Measurements from ENCODE around the gene LTA.

Gene LTA

GRCh38 chr6:31534521-31535040 lies 37.5 kb upstream of the LTA start:
- DNase-seq (ENCODE audit: extremely low read depth, low read depth): no peak
- no peak overlapping the region for H3K4me3 ChIP-seq (replicated peaks; ENCODE audit: low read depth, low read length)
- TF ChIP-seq CTCF (IDR thresholded peaks at IDR 0.05; ENCODE audit: low read depth, low read length, missing control alignments): no peak

GRCh38 chr6:31535538-31536324 lies 36.4 kb upstream of the LTA start:
- TF ChIP-seq CTCF (IDR thresholded peaks at IDR 0.05; ENCODE audit: low read depth, low read length, missing control alignments): no peak
- no peak for DNase-seq (ENCODE audit: extremely low read depth, low read depth)
- H3K4me3 ChIP-seq (replicated peaks; ENCODE audit: low read depth, low read length): no peak overlapping the region

GRCh38 chr6:31538805-31539400 lies 33.2 kb upstream of the LTA start:
- no peak for TF ChIP-seq CTCF (IDR thresholded peaks at IDR 0.05; ENCODE audit: low read depth, low read length, missing control alignments)
- H3K4me3 ChIP-seq (replicated peaks; ENCODE audit: low read depth, low read length): peak overlapping the region; percentile 81
- no peak for DNase-seq (ENCODE audit: extremely low read depth, low read depth)

GRCh38 chr6:31540640-31541039 lies 31.4 kb upstream of the LTA start:
- DNase-seq (ENCODE audit: extremely low read depth, low read depth): no peak
- peak overlapping the region; percentile 81 for H3K4me3 ChIP-seq (replicated peaks; ENCODE audit: low read depth, low read length)
- TF ChIP-seq CTCF (IDR thresholded peaks at IDR 0.05; ENCODE audit: low read depth, low read length, missing control alignments): no peak

- TF ChIP-seq CTCF (IDR thresholded peaks at IDR 0.05; ENCODE audit: low read depth, low read length, missing control alignments): no peak
- no peak for DNase-seq (ENCODE audit: extremely low read depth, low read depth)
- peak overlapping the region; percentile 81 for H3K4me3 ChIP-seq (replicated peaks; ENCODE audit: low read depth, low read length)
Measured at GRCh38 chr6:31541059-31541657, 30.9 kb upstream of the LTA start.

- H3K4me3 ChIP-seq (replicated peaks; ENCODE audit: low read depth, low read length): peak within 1 kb of the TSS; percentile 81
- peak; percentile 92 for DNase-seq (ENCODE audit: extremely low read depth, low read depth)
- no peak for TF ChIP-seq CTCF (IDR thresholded peaks at IDR 0.05; ENCODE audit: low read depth, low read length, missing control alignments)
Measured at GRCh38 chr6:31541658-31542521, 30.2 kb upstream of the LTA start, which contains the start of gene DDX39B. DDX39B (minus strand) TSS chr6:31542003; CDS start chr6:31540532, 1,471 bp downstream.
